Psoas muscle (tissue), 8 donors: ENCODE results near the gene CPED1. TPM values are rescaled to one million over a fixed set of nuclear protein-coding genes. Genes with fewer than 3 reads are reported as not detected.

ENCODE experiments used
- ATAC-seq, 4 donors: fragments of 200-7000 bp; cut with Tn5 transposase; one replicate each; pipeline ENCODE4 v1.9.1; 2020; ENCODE audit warnings: moderate library complexity in 3 of 4, mild to moderate bottlenecking in 2 of 4
- DNase-seq, 2 donors: peaks; one replicate each; pipeline ENCODE4 v3.0.0-alpha.2; 2020
- H3K27ac ChIP-seq: fragments of 200-600 bp; one replicate; pipeline ENCODE4 v1.8.0; 2022
- H3K27me3 ChIP-seq, 3 donors: fragments of 200-600 bp in 1 of 3; one replicate each; pipeline versions ENCODE4 v1.6.1 to v1.8.0; 2013 to 2022; ENCODE audit warnings: low read length in 2 of 3, mild to moderate bottlenecking in 2 of 3, moderate library complexity in 1 of 3; ENCODE audit not compliant: insufficient read depth in 3 of 3
- H3K36me3 ChIP-seq, 2 donors: fragments of 200-600 bp in 1 of 2; one replicate each; pipeline versions ENCODE4 v1.6.1 to v1.8.0; 2013 to 2022; ENCODE audit warnings: low read depth in 1 of 2, mild to moderate bottlenecking in 1 of 2, moderate library complexity in 1 of 2; ENCODE audit not compliant: insufficient read depth in 1 of 2
- H3K4me1 ChIP-seq: fragments of 200-600 bp; one replicate; pipeline ENCODE4 v1.8.0; 2022
- H3K4me3 ChIP-seq: fragments of 200-600 bp; one replicate; pipeline ENCODE4 v1.8.0; 2022; ENCODE audit warnings: mild to moderate bottlenecking
- H3K9me3 ChIP-seq: fragments of 200-600 bp; one replicate; pipeline ENCODE4 v1.8.0; 2022
- WGBS, 3 donors: extraction: QIAGEN DNeasy Blood & Tissue Kit; methylation state at CpG; one replicate each; pipeline versions ENCODE4 v1.1.6 to v1.1.7; 2013; 5-methylcytosine and 5-hydroxymethylcytosine counted together
- intact Hi-C, 2 donors: fragments of 100-400 bp; cut with DNase I; formaldehyde crosslinking; loops; one replicate each; pipeline versions ENCODE4 v1.11.0 to v1.14.2; 2022
- polyA plus RNA-seq, 3 donors: library from polyadenylated mRNA; stranded (reverse); fragments of 200-250 nt; gene quantifications; one replicate each; pipeline ENCODE4 v1.2.3, GENCODE V29; 2013
- total RNA-seq, 4 donors: library from RNA; stranded (reverse); fragmentation: NEBNext Ultra II Directional in 2 of 4; extraction: Animal tissue kit (Norgen Biotek cat#: 25700) in 2 of 4; gene quantifications; one replicate each; pipeline versions ENCODE4 v1.2.1 to v1.2.4, GENCODE V29; 2021 to 2023
- TF ChIP-seq, protein P1 (sequence below): fragments of 200-600 bp; IDR thresholded peaks from one replicate; pipeline ENCODE4 v1.8.0; 2022; ENCODE audit warnings: antibody characterized with exemption
- donor health status: healthy with polysubstance abuse.
- donor health status: DM: no; HTN: no; CAD: no; lungs with moderate emphysema.
- donor health status: Bipolar disorder and iron deficiency.
- donor health status: healthy.
- donor health status: DM: yes; HTN: yes; CAD: no.
- donor health status: DM: no; HTN: no; CAD: no.
- donor health status: DM: no; HTN: no; CAD: no.
- donor health status: DM: yes; HTN: yes; CAD: no.

The CPED1 gene
- total and polyA plus RNA-seq, 7 donors: 0.90 to 39.2 (median 12.0) TPM

DNA sequence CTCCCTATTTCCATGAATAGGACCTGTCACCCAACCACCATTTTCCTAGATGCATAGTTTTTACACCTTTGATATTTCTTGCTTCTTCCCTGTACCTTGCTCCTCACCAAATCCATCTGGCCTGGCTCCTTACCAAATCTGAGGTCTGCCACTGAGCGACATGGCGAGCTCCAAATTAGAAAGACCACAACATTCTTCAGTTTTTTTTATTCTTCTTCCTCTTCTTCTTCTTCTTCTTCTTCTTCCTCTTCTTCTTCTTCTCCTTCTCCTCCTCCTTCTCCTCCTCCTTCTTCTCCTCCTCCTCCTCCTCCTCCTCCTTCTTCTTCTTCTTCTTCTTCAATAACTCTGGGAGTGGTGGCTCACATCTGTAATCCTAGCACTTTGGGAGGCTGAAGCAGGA lies 7.1 kb downstream of the CPED1 start:
- H3K27me3 ChIP-seq: no peaks in the 10 kb centered on the region
- DNase-seq (no peak), ATAC-seq (no peak)
- H3K9me3 ChIP-seq: no peaks in the 10 kb centered on the region
- H3K36me3 ChIP-seq: no peaks in the 10 kb centered on the region
- H3K4me3 ChIP-seq: peak overlapping the region; percentile 8
- H3K4me1 ChIP-seq: peaks cover 69% of the 10 kb centered on the region
- intact Hi-C loops: no loop called here
- H3K27ac ChIP-seq: peak overlapping the region; percentile 55
- TF ChIP-seq, protein P1, sequence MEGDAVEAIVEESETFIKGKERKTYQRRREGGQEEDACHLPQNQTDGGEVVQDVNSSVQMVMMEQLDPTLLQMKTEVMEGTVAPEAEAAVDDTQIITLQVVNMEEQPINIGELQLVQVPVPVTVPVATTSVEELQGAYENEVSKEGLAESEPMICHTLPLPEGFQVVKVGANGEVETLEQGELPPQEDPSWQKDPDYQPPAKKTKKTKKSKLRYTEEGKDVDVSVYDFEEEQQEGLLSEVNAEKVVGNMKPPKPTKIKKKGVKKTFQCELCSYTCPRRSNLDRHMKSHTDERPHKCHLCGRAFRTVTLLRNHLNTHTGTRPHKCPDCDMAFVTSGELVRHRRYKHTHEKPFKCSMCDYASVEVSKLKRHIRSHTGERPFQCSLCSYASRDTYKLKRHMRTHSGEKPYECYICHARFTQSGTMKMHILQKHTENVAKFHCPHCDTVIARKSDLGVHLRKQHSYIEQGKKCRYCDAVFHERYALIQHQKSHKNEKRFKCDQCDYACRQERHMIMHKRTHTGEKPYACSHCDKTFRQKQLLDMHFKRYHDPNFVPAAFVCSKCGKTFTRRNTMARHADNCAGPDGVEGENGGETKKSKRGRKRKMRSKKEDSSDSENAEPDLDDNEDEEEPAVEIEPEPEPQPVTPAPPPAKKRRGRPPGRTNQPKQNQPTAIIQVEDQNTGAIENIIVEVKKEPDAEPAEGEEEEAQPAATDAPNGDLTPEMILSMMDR: no peak
- WGBS, 3 donors: 83 to 89% (median 84%) methylated on average over 2 of the region's 2 CpGs

DNA sequence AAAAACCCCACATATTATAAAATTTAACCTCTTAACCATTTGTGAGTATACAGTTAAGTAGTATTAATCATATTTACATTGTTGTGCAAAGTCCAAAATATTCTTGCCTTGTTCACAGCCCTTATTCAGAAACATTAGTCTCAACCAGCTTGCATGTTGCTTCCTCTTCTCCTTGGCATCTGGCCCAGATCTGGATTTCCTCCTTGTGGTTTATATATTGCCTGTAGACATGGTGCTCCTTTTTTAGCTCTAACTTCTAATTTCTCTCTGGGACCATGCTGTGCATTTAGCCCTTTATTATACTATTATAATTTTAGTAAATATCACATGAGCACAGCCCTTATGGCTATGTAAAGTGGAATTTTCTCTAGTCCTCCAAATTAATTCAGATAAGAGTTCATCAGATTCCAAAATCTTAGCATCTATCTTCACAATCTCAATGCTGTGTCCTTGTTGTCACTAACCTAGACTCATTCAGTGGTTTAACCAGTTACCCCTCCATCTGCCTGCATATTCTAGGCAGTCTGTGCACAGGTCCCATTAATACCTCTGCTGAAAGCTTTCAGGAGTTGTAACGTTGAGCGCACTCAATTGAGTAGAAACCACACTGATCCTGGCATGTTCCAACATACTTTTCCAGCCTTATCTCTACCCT lies 7.9 kb downstream of the CPED1 start:
- DNase-seq (peak in 1 of 2 donors; percentile 27), ATAC-seq (peak in 3 of 4 donors; percentile 42 to 65 (median 56))
- no peaks in the 10 kb centered on the region for H3K27me3 ChIP-seq
- TF ChIP-seq, protein P1: no peak
- H3K27ac ChIP-seq: peak overlapping the region; percentile 72
- WGBS, 3 donors: 86 to 88% (median 86%) methylated on average over 2 of the region's 2 CpGs
- intact Hi-C loops: no loop called here
- H3K9me3 ChIP-seq: no peaks in the 10 kb centered on the region
- no peaks in the 10 kb centered on the region for H3K36me3 ChIP-seq
- H3K4me1 ChIP-seq: peaks cover 72% of the 10 kb centered on the region
- no peak overlapping the region for H3K4me3 ChIP-seq

DNA sequence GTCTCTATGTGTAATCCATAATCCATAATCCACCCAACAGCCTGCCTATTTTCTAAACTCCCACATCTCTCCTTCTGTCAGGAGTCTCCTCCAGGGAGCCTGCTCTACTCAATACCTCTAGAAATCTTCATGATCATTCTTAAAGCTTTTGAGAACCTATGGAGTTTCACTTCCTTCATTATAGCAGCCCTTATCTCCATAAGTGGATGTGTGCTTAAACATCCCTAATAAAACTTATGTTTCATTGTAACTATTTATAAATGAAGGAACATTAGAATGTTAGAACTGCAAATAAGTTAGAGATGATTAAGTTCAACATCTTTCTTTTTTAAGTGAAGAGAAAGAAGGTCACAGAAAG lies 8.5 kb downstream of the CPED1 start:
- Histone ChIP-seq H3K27ac (peak overlapping the region; percentile 72), H3K4me3 (no peak overlapping the region), H3K4me1 (peaks cover 75% of the 10 kb centered on the region), H3K9me3 (no peaks in the 10 kb centered on the region), H3K36me3 (no peaks in the 10 kb centered on the region), H3K27me3 (no peaks in the 10 kb centered on the region)
- TF ChIP-seq, protein P1: no peak
- intact Hi-C loops: no loop called here
- DNase-seq (no peak), ATAC-seq (no peak)

DNA sequence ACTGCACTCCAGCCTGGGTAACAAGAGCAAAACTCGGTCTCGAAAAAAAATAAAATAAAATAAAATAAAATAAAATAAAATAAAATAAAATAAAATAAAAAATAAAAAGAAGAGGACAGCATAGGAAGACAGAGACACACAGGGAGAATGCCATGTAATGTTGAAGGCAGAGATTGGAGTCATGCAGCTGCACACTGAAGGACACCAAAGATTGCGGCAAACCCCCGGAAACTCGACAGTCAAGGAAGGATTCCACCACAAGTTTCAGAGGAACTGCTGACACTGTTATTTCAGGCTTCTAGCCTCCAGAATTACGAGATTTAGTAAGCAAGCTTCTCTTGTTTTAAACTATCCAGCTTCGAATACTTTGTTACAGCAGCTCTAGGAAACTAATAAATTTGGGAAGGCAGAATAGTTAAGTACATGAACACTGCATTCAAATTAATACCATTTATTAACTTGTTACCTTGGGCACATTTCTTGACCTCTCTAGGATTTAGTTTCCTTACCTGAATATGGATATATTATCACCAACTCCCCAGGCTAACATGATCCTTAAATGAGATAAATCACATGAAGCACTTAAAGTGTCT lies 9.5 kb downstream of the CPED1 start:
- H3K9me3 ChIP-seq: no peaks in the 10 kb centered on the region
- intact Hi-C loops: no loop called here
- no peaks in the 10 kb centered on the region for H3K27me3 ChIP-seq
- no peak for DNase-seq
- no peak overlapping the region for H3K4me3 ChIP-seq
- ATAC-seq: no peak
- peaks cover 75% of the 10 kb centered on the region for H3K4me1 ChIP-seq
- TF ChIP-seq, protein P1: no peak
- no peaks in the 10 kb centered on the region for H3K36me3 ChIP-seq
- peak overlapping the region; percentile 72 for H3K27ac ChIP-seq
- 73 to 89% (median 86%) methylated on average over 7 of the region's 7 CpGs for WGBS, 3 donors

DNA sequence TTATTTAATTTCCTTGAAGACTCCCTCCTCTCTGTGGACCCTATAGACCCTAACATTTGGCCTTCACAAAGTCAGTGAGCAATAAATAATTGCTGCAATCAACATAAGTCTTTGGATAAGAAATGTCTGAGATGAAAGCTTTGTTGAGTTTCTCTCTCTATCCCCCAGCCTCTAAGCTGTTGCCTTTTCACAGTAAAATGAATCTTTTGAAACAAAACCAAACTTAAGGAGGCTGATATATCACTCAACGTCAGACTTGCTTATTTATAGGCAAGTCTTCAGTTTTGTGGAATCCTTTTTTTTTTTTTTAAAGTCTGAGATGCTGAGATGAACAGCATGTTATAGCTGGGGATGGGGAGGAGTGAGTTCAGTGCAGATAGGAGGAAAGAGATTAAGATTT lies 10.0 kb downstream of the CPED1 start:
- H3K27ac ChIP-seq: peak overlapping the region; percentile 72
- no peak for ATAC-seq
- no peak overlapping the region for H3K4me3 ChIP-seq
- TF ChIP-seq, protein P1: no peak
- H3K36me3 ChIP-seq: no peaks in the 10 kb centered on the region
- H3K27me3 ChIP-seq: no peaks in the 10 kb centered on the region
- DNase-seq: no peak
- intact Hi-C loops: no loop called here
- peaks cover 76% of the 10 kb centered on the region for H3K4me1 ChIP-seq
- H3K9me3 ChIP-seq: no peaks in the 10 kb centered on the region
- 26 to 53% (median 27%) methylated on average over 1 of the region's 1 CpG for WGBS, 3 donors
